RWPE1 (cell line): Measurements from ENCODE around the gene ACTG1.

ENCODE experiments used
- CTCF ChIA-PET: fragments of 350-600 bp; sonication (Branson Sonifier 250); formaldehyde crosslinking; extraction: SDS; loops from one replicate; lab custom pipeline; 2021; lab: Yijun Ruan, JAX
- POLR2A ChIA-PET: fragments of 400-600 bp; formaldehyde crosslinking; extraction: SDS; loops from one replicate; lab custom pipeline; 2020; ENCODE audit warnings: antibody characterized with exemption; ENCODE audit not compliant: low non-redundant PET; lab: Yijun Ruan, JAX
- DNase-seq: peaks from one replicate; pipeline ENCODE4 v3.0.0; 2012; ENCODE audit warnings: low spot score
- H3K27ac ChIP-seq: fragments of 450-650 bp; 2 replicates; pipeline ENCODE4 v1.5.1; 2017
- CTCF ChIP-seq: fragments of 450-650 bp; conservative IDR thresholded peaks from 2 replicates; pipeline ENCODE4 v1.5.1; 2017; ENCODE audit warnings: low read depth, mild to moderate bottlenecking

The ACTG1 gene

GRCh38 chr17:81510785-81511553, 1.6 kb downstream of the ACTG1 start:
- peak overlapping the region; percentile 99 for H3K27ac ChIP-seq
- CTCF ChIA-PET = no interaction called here
- no peak for DNase-seq
- no peak for TF ChIP-seq CTCF
- POLR2A ChIA-PET = no interaction called here

GRCh38 chr17:81509972-81510784, 2.4 kb downstream of the ACTG1 start:
- DNase-seq = no peak
- ChIA-PET CTCF (no interaction called here), POLR2A (no interaction called here)
- TF ChIP-seq CTCF = no peak
- H3K27ac ChIP-seq = peak overlapping the region; percentile 99

GRCh38 chr17:81509207-81509971, 3.2 kb downstream of the ACTG1 start:
- TF ChIP-seq CTCF = no peak
- ChIA-PET CTCF (no interaction called here), POLR2A (interaction anchor here (0.7 kb wide), 1 partner anchor 401 kb away, joined by 3 read pairs; no protein-coding TSS in a partner anchor)
- DNase-seq = no peak
- H3K27ac ChIP-seq = peak overlapping the region; percentile 99

GRCh38 chr17:81508639-81509206, 3.9 kb downstream of the ACTG1 start:
- TF ChIP-seq CTCF = no peak
- CTCF ChIA-PET = interaction anchor here (0.6 kb wide), 1 partner anchor 104 kb away, joined by 3 read pairs; no protein-coding TSS in a partner anchor
- DNase-seq = no peak
- POLR2A ChIA-PET = interaction anchor here (0.7 kb wide), 1 partner anchor 400 kb away, joined by 3 read pairs; no protein-coding TSS in a partner anchor
- peak overlapping the region; percentile 99 for H3K27ac ChIP-seq

- no peak overlapping the region for H3K27ac ChIP-seq
- POLR2A ChIA-PET = no interaction called here
- DNase-seq = no peak
- TF ChIP-seq CTCF = no peak
- CTCF ChIA-PET = interaction anchor here (1.1 kb wide), 1 partner anchor 249 kb away, joined by 3 read pairs; no protein-coding TSS in a partner anchor
These were observed 9.0 kb downstream of the ACTG1 start for GRCh38 chr17:81503619-81504018.
